HG03135 (cell line): ENCODE measurements around the gene STPG2.
"Not testable (repeated sequence)": the region's sequence is repeated elsewhere in the genome, so short reads cannot be mapped to it uniquely, and the experiment has no call there.

Experiments used
- ATAC-seq: cut with Tn5 transposase; IDR thresholded peaks from one replicate; pipeline ENCODE4 v1.9.1; 2021; ENCODE audit warnings: mild to moderate bottlenecking, moderate library complexity; ENCODE audit not compliant: unreplicated experiment

Gene STPG2

DNA sequence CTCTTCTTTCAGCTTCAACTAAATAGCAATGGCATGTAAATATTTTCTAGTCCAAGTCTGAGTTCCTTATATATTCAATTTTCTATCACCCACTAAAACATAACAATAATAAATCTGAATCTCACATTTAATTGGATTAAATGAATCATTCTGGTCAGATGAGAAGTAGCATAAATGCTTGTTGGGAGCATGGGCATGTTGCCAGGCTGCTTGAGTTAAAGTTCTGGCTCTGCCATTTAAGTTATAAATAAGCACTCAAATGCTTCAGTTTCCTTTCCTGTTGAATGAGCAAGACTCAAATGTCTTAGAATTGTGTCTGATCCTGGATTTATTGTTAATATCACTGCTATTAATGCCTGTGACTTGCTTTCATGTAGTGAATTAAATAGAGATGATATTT lies 496.3 kb downstream of the STPG2 start:
- ATAC-seq, result no peak

DNA sequence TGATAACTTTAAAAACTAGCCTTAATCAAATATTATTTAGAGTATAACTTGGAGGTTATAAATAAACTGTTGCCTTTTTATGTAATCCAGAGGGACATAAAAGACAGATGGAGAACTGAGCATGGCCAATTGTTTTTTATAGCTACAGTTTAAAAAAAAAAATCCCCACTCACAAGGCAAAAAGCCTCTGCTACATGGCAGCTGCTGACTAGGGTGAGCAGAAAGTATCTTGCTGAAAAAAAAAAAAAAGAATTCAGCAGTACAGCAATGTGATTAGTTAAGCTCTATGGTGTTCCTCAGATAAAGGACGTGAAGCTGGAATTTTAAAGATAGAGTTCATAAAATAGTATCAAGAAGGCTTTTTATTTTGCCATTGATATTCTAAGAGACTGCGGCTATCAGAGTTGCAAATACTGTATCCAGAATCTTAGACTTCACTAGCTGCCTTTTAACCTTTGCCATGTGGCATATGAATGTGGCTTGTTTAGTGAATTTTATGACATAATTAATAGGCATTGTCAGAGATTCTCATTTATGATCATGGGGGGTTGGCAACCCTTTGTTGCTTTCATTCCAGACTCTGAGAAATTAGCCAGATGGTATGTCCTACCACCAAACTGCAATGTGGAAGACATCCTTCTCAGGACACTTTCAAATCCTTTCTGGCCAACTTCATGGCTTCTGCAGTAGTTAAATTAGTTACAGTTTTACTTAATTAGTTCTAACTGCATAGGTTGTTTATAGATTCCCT lies 498.0 kb downstream of the STPG2 start:
- no peak for ATAC-seq

DNA sequence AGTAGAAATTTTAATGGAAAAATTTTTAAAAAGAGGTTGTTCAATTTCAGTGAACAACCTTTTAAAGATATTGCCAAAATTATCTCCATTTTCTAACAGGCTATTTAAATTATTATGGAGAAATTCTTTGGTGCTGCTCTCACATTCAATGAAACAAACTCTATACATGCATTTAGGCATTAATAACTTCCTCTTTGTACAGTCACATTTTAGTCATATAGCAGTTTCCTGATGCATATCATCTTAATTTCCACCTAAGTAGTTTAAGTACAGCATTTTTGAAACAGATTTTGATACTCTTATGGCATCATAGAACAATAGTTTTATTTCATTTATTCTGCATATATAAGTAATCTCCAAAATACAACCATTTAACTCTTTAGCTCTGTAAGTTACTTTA lies 500.1 kb downstream of the STPG2 start:
- no peak for ATAC-seq

DNA sequence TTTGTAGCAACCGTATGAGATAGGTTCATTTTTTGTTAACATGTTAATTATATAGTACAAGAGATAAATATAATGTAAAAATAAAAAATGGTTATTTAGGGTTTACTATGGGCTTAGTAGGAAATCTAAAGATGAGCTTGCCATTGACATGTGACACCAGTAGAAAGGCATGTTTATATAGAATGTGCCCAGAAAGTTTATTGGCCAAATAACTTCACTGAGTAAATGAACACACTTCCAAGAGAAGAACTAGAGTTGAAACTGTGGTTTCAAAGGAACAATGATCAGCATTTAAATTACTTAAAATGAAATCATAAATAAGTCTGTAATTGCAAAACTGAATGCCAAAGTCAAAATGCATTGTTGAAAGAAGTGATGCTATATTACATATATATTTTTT lies 503.3 kb downstream of the STPG2 start:
- no peak for ATAC-seq

DNA sequence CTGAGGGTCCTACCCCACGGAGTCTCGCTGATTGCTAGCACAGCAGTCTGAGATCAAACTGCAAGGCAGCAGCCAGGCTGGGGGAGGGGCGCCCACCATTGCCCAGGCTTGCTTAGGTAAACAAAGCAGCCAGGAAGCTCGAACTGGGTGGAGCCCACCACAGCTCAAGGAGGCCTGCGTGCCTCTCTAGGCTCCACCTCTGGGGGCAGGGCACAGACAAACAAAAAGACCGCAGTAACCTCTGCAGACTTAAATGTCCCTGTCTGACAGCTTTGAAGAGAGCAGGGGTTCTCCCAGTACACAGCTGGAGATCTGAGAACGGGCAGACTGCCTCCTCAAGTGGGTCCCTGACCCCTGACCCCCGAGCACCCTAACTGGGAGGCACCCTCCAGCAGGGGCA lies 509.4 kb downstream of the STPG2 start:
- not testable (repeated sequence) for ATAC-seq

DNA sequence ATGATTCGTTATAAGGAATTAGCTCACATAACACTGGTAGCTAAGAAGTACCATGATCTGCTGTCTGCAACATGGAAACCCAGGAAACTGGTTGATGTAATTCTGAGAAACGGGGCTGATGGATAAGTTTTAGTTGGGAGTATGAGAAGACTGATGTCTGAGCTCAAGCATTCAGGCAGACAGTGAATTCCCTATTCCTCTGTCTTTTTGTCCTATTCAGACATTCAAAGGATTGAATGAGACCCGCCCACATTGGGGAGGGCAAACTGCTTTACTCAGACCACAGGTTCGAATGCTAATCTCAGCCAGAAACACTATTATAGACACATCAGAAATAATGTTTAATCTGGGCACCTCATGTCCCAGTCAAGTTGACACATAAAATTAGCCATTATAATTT lies 515.5 kb downstream of the STPG2 start:
- no peak for ATAC-seq

DNA sequence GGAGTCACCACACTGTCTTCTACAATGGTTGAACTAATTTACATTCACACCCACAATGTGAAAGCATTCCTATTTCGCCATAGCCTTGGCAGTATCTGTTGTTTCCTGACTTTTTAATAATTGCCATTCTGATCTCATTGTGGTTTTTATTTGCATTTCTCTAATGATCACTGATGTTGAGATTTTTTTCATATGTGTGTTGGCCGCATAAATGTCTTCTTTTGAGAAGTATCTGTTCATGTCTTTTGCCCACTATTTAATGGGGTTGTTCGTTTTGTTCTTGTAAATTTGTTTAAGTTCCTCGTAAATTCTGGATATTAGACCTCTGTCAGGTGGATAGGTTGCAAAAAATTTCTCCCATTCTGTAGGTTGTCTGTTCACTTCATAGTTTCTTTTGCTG lies 519.1 kb downstream of the STPG2 start:
- no peak for ATAC-seq

DNA sequence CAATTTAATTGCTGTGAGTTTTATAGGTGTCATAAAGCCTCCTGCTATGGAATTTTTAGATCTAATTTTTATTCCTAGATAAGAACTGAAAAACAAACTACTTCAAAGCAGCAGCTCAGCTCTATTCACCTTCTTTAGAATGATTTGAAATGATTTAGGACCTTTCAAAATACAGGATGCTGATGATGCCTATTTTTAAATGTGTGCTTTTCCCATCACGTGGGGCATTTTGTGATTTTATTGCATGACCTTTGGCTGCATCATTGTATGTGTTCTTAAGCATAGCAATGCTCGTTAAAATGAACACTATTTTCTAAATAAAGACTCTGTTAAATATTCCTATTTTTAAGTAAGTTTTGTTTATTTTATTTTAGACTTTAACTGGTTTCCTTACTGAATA lies 537.3 kb downstream of the STPG2 start:
- ATAC-seq, result no peak

DNA sequence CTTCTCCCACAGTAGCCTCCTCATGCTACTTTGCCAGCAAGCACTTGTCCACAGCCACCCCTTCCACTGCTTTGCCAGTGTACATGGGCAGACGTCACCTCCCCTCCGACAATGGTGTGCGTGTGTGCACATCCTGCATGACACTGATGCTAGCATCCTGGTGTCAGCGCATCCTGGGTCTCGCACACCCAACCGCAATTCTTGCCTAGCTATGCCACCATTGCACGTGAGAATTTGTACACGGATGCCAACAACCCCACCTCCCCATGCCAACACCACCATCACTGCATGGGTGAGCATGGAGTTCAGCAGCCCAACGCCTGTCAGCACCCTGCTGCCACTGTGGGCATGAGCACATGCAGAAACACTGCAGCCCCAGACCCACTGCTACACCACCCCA lies 550.0 kb downstream of the STPG2 start:
- ATAC-seq, result no peak

DNA sequence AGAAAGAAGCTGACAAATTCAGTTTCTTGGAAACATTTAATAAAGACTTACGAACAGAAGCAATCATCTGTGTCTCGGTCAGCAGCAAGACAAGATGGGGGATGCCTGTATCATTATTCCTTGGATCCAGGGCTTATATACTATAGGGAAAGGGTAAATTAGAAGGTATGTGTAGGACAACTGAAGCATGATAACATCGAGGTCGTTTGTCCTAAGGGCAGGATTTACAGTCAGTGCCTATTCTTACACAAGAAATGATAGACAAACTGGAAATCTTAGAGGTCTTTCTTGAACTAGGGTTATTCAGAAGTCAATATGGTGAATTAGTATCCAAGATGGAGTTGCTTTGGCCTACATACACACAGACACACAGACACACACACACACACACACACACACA lies 553.0 kb downstream of the STPG2 start:
- ATAC-seq, result no peak

DNA sequence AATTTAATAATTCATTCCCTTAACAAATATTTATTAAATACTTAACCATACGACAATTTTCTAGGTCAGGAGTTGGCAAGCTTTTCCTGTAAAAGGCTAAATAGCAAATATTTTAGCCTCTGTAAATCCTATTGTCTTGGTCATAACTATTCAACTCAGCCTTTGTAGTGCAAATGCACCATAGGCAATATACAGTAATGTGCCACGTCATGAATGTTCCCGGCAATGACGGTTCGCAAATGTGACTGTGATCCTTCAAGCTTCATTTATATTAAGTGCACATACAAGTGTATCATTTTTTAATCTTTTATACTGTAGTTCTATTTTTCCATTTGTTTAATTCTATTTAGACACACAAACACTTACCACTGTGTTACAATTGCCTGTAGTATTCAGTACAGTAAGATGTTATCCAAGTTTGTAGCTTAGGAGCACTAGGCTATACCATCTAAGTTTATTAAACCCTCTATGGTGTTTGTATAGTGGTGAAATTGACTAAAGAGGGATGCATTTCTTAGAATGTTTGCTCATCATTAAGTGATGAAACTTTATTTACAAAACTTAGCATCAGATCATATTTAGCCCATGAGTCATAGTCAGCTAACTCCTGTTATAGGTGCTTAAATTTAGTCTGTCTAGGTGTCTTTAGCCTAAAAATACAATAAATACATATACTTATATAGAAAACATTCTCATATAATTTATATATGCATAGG lies 553.6 kb downstream of the STPG2 start:
- no peak for ATAC-seq

DNA sequence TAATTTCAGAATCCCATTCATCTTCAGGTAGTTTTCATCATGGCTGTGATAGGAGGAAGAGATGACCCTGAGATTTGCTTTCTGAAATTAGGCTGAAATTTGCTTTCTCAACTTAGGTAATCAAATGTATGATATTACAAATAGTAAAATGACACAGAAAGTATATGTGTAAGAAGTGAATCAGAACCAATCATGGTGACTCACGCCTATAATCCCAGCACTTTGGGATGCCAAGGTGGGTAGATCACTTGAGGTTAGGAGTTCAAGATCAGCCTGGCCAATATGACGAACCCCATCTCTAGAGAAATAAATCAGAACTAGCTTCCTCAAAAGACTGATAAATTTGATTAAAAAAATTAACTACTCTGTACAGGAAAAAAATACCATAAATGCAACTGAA lies 555.4 kb downstream of the STPG2 start:
- ATAC-seq, result no peak

DNA sequence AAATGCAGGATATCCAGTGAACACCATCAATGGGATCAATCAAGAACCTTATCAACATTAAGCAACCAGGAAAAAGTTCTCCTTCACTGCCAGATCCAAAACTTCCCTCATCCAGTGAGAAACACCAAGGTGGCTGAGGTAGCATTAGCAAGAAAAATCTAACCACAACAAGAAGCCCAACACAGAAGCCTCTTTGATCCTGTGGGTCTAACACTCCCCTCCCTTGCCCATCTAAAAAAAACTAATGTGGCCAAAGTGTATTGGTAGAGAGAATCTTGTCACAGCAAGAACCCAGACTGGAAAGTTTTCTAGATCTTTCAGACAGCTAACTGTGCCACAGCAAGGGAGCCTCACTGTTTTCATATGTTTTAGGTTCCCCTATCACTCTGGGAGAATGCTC lies 558.0 kb downstream of the STPG2 start:
- no peak for ATAC-seq

DNA sequence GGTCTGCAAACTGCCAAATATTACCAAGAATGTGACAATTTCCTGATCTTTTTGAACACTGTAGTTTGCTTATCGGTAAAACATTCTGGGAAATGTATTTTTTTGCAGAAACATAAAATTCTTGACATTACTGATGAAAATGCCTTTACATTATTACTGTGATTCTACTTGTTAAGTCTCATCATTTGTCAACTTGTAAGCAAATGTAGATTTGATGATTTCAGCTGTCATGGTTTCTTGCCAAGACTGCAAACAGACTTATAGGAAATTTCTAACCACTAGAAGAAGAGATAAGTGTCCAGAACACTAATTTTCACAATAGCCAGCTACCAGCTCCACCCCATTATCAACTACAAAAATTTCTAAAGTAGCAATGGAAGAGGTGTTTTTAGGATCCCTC lies 560.4 kb downstream of the STPG2 start:
- no peak for ATAC-seq

DNA sequence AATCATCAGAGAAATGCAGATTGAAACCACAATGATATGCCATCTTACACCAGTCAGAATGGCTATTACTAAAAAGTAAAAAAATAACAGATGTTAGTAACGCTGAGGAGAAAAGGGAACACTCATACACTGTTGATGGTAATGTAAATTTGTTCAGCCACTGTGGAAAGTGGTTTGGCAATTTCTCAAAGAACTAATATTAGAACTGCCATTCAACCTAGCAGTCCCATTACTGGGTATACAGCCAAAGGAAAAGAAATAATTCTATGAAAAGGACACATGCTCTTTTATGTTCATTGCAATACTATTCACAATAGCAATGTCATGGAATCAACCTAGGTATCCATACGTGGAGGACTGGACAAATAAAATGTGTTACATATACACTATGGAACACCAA lies 566.3 kb downstream of the STPG2 start:
- no peak for ATAC-seq

DNA sequence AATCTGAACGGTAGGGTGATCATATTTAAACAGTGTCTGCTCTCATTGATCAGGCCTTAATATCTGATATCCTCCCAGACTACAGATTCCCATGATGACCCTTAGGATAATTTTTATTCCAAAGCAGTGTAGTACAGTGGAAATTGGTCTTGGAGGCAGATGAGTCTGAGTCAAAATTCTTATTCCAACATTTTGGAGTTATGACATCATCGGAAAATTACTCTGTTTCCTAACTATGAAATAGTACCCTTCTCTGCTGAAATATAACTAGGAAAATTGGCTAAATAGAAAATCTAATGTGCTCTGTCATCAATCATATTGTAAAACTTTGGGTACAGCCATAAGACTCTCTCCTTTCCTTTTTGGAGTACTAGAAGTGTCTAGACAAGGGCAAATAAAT lies 583.3 kb downstream of the STPG2 start:
- ATAC-seq, result no peak

DNA sequence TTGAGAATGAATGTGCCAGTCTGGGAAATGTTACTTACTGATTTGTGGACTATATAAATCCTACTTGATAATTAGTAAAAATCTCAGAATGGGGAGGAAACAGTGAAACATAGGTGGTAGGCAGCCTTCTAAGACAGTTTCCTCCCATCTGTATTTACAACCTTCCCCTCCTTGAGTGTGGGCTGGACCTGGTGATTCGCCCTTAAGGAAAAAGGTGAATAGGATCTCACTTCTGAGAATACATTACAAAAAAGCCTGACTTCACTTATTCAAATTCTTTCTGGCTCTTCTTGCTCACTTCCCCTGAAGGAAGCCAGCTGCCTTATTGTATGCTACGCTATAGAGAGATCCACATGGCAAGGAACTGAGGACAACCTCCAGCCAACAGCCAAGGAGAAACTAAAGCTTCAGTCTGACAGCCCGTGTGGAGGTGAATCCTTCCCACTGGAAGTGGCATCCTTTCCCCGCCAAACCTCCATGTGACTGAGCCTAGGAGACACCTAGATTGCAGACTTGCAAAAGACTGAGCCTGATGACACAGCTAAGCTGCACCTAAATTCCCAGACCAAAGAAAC lies 585.0 kb downstream of the STPG2 start:
- ATAC-seq, result no peak

DNA sequence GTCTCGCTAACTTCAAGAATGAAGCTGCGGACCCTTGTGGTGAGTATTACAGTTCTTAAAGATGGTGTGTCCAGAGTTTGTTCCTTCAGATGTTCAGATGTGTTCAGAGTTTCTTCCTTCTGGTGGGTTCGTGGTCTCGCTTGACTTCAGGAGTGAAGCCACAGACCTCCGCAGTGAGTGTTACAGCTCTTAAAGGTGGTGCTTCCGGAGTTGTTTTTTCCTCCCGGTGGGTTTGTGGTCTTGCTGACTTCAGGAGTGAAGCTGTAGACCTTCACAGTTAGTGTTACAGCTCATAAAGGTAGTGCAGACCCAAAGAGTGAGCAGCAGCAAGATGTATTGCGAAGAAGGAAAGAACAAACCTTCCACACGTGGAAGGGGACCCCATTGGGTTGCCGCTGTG lies 592.6 kb downstream of the STPG2 start:
- ATAC-seq, result not testable (repeated sequence)

DNA sequence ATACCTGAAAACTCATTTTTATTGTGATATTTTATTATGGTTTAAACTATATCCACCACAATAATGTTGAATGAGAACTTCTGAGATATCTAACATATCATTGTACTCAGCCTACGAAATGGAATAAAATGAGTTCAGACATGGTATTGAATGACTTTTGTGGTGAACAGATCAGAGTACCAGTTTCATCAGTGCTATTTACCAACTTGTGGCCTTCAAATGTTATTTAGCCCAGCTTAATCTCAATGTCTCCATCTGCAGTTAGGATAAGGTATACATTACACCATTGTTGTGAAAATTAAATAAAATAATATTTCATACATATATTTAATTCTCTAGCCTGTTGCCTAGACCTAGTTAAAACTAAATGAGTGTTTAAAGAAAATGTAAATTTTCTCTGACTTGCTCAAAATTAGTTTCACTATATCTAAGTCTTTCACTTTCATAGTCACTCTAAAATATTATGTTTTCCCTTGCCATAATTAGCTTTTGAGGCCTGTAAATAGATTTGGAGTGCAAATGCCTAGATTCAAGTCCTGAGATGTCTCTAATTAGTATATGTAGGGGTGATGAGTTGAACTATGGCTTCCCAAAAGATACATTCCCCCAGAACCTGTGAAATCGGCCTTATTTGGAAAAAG lies 594.2 kb downstream of the STPG2 start:
- peak; percentile 72 for ATAC-seq

DNA sequence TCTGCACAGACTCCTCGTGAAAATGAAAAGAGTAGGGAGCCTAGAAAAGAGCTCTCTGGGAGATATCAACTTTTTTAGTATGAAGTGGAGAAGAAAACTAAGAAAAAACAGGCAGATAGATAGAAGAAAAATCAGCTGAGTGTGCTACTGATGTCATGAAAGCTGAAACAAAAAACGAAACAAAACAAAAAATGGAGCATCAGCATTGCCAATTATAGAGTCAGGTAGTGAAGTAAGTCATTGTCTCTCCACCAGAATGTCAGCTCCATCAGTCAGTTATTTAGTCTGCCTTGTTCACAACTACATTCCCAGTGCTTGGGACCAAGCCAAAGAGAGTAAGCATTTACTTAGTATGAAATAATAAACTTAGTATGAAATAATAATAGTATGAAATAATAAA lies 595.1 kb downstream of the STPG2 start:
- no peak for ATAC-seq

DNA sequence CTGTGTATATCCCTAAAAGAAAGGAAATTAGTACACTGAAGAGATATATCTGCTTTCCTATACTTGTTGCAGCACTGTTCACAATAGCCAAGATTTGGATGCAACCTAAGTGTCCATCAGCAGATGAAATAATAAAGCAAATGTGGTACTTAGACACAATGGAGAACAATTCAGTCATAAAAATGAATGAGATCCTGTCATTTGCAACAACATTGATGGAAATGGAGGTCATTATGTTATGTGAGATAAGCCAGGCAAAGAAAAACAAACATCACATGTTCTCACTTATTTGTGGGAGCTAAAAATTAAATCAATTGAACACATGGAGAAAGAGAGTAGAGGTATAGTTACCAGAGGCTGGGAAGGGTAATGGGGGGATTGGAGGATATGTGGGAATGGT lies 611.9 kb downstream of the STPG2 start:
- no peak for ATAC-seq

DNA sequence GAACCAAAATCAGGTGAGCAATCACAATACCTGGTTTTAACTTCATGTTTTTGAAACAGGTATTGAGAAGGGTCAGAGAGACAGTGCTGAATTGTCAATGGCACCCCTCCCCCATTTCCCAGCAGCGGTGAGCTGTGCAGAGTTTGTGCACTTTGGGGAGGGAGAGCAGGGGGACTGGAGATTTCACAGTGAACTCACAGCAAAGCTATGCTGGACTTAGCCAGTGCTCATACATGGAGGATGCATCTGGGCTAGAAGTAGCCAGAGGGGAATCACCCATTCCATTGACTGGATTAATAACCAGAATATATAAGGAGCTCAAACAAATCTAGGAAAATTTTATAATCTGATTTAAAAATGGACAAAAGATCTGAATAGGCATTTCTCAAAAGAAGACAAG lies 612.6 kb downstream of the STPG2 start:
- no peak for ATAC-seq
